Ishikawa (cell line): ENCODE results near the gene NHEJ1.

Experiments used
- CEBPB ChIP-seq: IDR thresholded peaks from 2 replicates; pipeline ENCODE4 v1.6.1; 2012
- CREB1 ChIP-seq: IDR thresholded peaks from 2 replicates; pipeline ENCODE4 v1.6.1; 2012; ENCODE audit warnings: low read depth
- EGR1 ChIP-seq: IDR thresholded peaks from 2 replicates; pipeline ENCODE4 v1.6.1; 2012
- EP300 ChIP-seq: IDR thresholded peaks from 2 replicates; pipeline ENCODE4 v1.6.1; 2012; ENCODE audit warnings: borderline replicate concordance
- FOXM1 ChIP-seq: IDR thresholded peaks from 2 replicates; pipeline ENCODE4 v1.6.1; 2012; ENCODE audit warnings: low read depth, borderline replicate concordance
- MAX ChIP-seq: IDR thresholded peaks from 2 replicates; pipeline ENCODE4 v1.6.1; 2012
- NFIC ChIP-seq: IDR thresholded peaks from 2 replicates; pipeline ENCODE4 v1.6.1; 2012
- RAD21 ChIP-seq: IDR thresholded peaks from 2 replicates; pipeline ENCODE4 v1.6.1; 2012; ENCODE audit warnings: low read depth
- REST ChIP-seq: IDR thresholded peaks from 2 replicates; pipeline ENCODE4 v1.6.1; 2012; ENCODE audit warnings: low read depth, mild to moderate bottlenecking
- TAF1 ChIP-seq: IDR thresholded peaks from 2 replicates; pipeline ENCODE4 v1.6.1; 2012; ENCODE audit warnings: low read depth, mild to moderate bottlenecking
- TCF12 ChIP-seq: IDR thresholded peaks from 2 replicates; pipeline ENCODE4 v1.6.1; 2012; ENCODE audit warnings: low read depth
- TEAD4 ChIP-seq: IDR thresholded peaks from 2 replicates; pipeline ENCODE4 v1.6.1; 2012
- USF1 ChIP-seq: IDR thresholded peaks from 2 replicates; pipeline ENCODE4 v1.6.1; 2012
- YY1 ChIP-seq: IDR thresholded peaks from 2 replicates; pipeline ENCODE4 v1.6.1; 2012; ENCODE audit warnings: low read depth
- ZBTB7A ChIP-seq: IDR thresholded peaks from 2 replicates; pipeline ENCODE4 v1.6.1; 2012; ENCODE audit warnings: low read depth

The NHEJ1 gene

GRCh38 chr2:219198974-219199373 is 38.4 kb upstream of the NHEJ1 start:
- no peak for TF ChIP-seq CREB1
- no peak for TF ChIP-seq TEAD4
- no peak for TF ChIP-seq NFIC
- TF ChIP-seq RAD21, result no peak
- no peak for TF ChIP-seq TCF12
- no peak for TF ChIP-seq USF1
- TF ChIP-seq TAF1, result no peak
- TF ChIP-seq EP300, result no peak
- no peak for TF ChIP-seq FOXM1
- TF ChIP-seq CEBPB, result no peak
- TF ChIP-seq EGR1, result no peak

GRCh38 chr2:219197388-219197787 is 36.8 kb upstream of the NHEJ1 start:
- TF ChIP-seq CEBPB (no peak), NFIC (no peak), MAX (no peak), USF1 (no peak), EGR1 (no peak), ZBTB7A (no peak), EP300 (no peak), TEAD4 (no peak), TCF12 (no peak), TAF1 (no peak), FOXM1 (no peak), RAD21 (no peak), CREB1 (no peak), REST (no peak), YY1 (no peak)

GRCh38 chr2:219186754-219187456 is 26.3 kb upstream of the NHEJ1 start:
- TF ChIP-seq RAD21, result no peak
- TF ChIP-seq NFIC, result no peak
- no peak for TF ChIP-seq FOXM1
- no peak for TF ChIP-seq REST
- TF ChIP-seq YY1, result no peak
- TF ChIP-seq TAF1, result no peak
- TF ChIP-seq TEAD4, result no peak
- no peak for TF ChIP-seq ZBTB7A
- TF ChIP-seq EGR1, result no peak
- no peak for TF ChIP-seq CEBPB
- no peak for TF ChIP-seq USF1
- no peak for TF ChIP-seq MAX
- no peak for TF ChIP-seq EP300

- no peak for TF ChIP-seq NFIC
- TF ChIP-seq TEAD4, result no peak
- no peak for TF ChIP-seq TAF1
- TF ChIP-seq EGR1, result no peak
- TF ChIP-seq YY1, result no peak
- no peak for TF ChIP-seq USF1
- no peak for TF ChIP-seq RAD21
- TF ChIP-seq FOXM1, result no peak
- no peak for TF ChIP-seq EP300
- no peak for TF ChIP-seq TCF12
- no peak for TF ChIP-seq CREB1
- TF ChIP-seq MAX, result no peak
- TF ChIP-seq ZBTB7A, result no peak
- no peak for TF ChIP-seq CEBPB
- no peak for TF ChIP-seq REST
Measured at GRCh38 chr2:219184121-219184520, 23.5 kb upstream of the NHEJ1 start.
